Keratinocyte (primary cell): ENCODE measurements around the gene ANTXRL.

Source experiments
- CTCF ChIP-seq, 3 experiments: IDR thresholded peaks in 1 of 3; conservative IDR thresholded peaks in 1 of 3; optimal IDR thresholded peaks in 1 of 3; 2 replicates in 2 of 3; 3 replicates in 1 of 3; pipeline versions ENCODE3 to v1.5.1; 2011; ENCODE audit warnings: low read length in 3 of 3, mild to moderate bottlenecking in 3 of 3, moderate library complexity in 2 of 3, control low read depth in 1 of 3, inconsistent platforms in 1 of 3; ENCODE audit not compliant: insufficient read depth in 2 of 3; ENCODE audit errors: extremely low read depth in 1 of 3
- EZH2 ChIP-seq: IDR thresholded peaks from one replicate; pipeline ENCODE4 v1.6.1; 2012; ENCODE audit warnings: inconsistent platforms, mild to moderate bottlenecking, low read length, moderate library complexity

- TF ChIP-seq EZH2 (no peak), CTCF (optimal IDR thresholded peaks at IDR 0.05 in 1 of 3, IDR thresholded peaks at IDR 0.05 in 1 of 3, conservative IDR thresholded peaks at IDR 0.05 in 1 of 3; ENCODE audit: extremely low read depth in 1 of 3, insufficient read depth in 2 of 3, low read length in 3 of 3) (no peak)
Measured at GRCh38 chr10:46298477-46299285, 11.9 kb downstream of the ANTXRL start.
